GM12878 (cell line): ENCODE data around the gene POMP. TPM values are rescaled to one million over a fixed set of nuclear protein-coding genes. Genes with fewer than 3 reads are reported as not detected.

Experiments
- ATAC-seq: fragments of 200-7000 bp; cut with Tn5 transposase; 3 replicates; pipeline ENCODE4 v1.9.1; 2020; ENCODE audit warnings: mild to moderate bottlenecking, moderate library complexity
- BruUV-seq: library from RNA; stranded (reverse); fragments of 400-500 nt; replicated peaks from 2 replicates; lab custom pipeline; 2021; lab: Mats Ljungman, UMichigan
- CTCF ChIA-PET: fragments of 300-600 bp; sonication (Branson Sonifier 250); formaldehyde crosslinking; extraction: SDS; loops from one replicate; lab custom pipeline; 2021; ENCODE audit warnings: inconsistent platforms; lab: Yijun Ruan, JAX
- POLR2A ChIA-PET: fragments of 350-600 bp; formaldehyde crosslinking; extraction: SDS; loops from one replicate; lab custom pipeline; 2021; ENCODE audit warnings: inconsistent platforms; lab: Charles Lee
- RAD21 ChIA-PET: fragments of 300-600 bp; sonication (Branson Sonifier 250); formaldehyde crosslinking; loops from one replicate; lab custom pipeline; 2023; ENCODE audit warnings: antibody characterized with exemption; ENCODE audit not compliant: unreplicated experiment; lab: Charles Lee
- SMC1A ChIA-PET: fragments of 300-600 bp; sonication (Branson Sonifier 250); formaldehyde crosslinking; loops from one replicate; lab custom pipeline; 2023; ENCODE audit not compliant: unreplicated experiment, uncharacterized antibody; lab: Charles Lee
- DNase-seq: peaks from one replicate; pipeline ENCODE4 v3.0.0-alpha.2; 2011; ENCODE audit warnings: low read depth, low spot score
- FAIRE-seq: peaks from 3 replicates; lab custom pipeline; 2011; peaks lifted over from hg19 to GRCh38; lab: Jason Lieb, UNC
- H2AFZ ChIP-seq: 2 replicates; pipeline ENCODE4 v1.6.0; 2011; ENCODE audit warnings: low read depth, low read length, control low read depth; ENCODE audit not compliant: control insufficient read depth
- H3K27ac ChIP-seq: 2 replicates; pipeline ENCODE4 v1.5.1; 2011; ENCODE audit warnings: control low read depth; ENCODE audit not compliant: control insufficient read depth, insufficient read depth
- H3K27me3 ChIP-seq, 2 experiments: replicated peaks in 1 of 2; 2 replicates each; pipeline versions ENCODE4 v1.6.0 to v1.6.1; 2011; ENCODE audit warnings: low read length in 1 of 2; ENCODE audit not compliant: control insufficient read depth in 2 of 2, insufficient read depth in 2 of 2
- H3K36me3 ChIP-seq, 2 experiments: 2 replicates each; pipeline ENCODE4 v1.5.1; 2011; ENCODE audit warnings: low read length in 1 of 2; ENCODE audit not compliant: control insufficient read depth in 2 of 2, insufficient read depth in 2 of 2
- H3K4me1 ChIP-seq: 2 replicates; pipeline ENCODE4 v1.6.1; 2011; ENCODE audit warnings: mild to moderate bottlenecking, low read length, moderate library complexity, mixed read lengths; ENCODE audit not compliant: control insufficient read depth, insufficient read depth
- H3K4me2 ChIP-seq: 2 replicates; pipeline ENCODE4 v1.6.0; 2011; ENCODE audit warnings: control low read depth; ENCODE audit not compliant: control insufficient read depth, insufficient read depth
- H3K4me3 ChIP-seq: fragments of 200-600 bp; sonication (generic); 2 replicates; pipeline ENCODE4 v1.5.1; 2016
- H3K79me2 ChIP-seq: 2 replicates; pipeline ENCODE4 v1.6.0; 2011; ENCODE audit warnings: low read length; ENCODE audit not compliant: control insufficient read depth, insufficient read depth
- H3K9ac ChIP-seq: 2 replicates; pipeline ENCODE4 v1.8.0; 2011; ENCODE audit warnings: low read length, control low read depth, mixed read lengths; ENCODE audit not compliant: control insufficient read depth, insufficient read depth
- H3K9me3 ChIP-seq: replicated peaks from 3 replicates; pipeline ENCODE4 v1.5.1; 2011; ENCODE audit warnings: mild to moderate bottlenecking, low read length; ENCODE audit not compliant: control insufficient read depth, insufficient read depth
- H4K20me1 ChIP-seq: 2 replicates; pipeline ENCODE4 v1.6.0; 2011; ENCODE audit not compliant: control insufficient read depth, insufficient read depth
- IRF3 ChIP-seq: fragments of 450-650 bp; IDR thresholded peaks from 2 replicates; pipeline ENCODE4 v1.6.1; 2014; ENCODE audit warnings: mild to moderate bottlenecking
- KLF5 ChIP-seq: fragments of 450-650 bp; IDR thresholded peaks from 2 replicates; pipeline ENCODE4 v1.6.1; 2014; ENCODE audit warnings: mild to moderate bottlenecking; ENCODE audit not compliant: partially characterized antibody
- MAX ChIP-seq: IDR thresholded peaks from 2 replicates; pipeline ENCODE4 v1.6.1; 2012; ENCODE audit warnings: low read depth, low read length, improper control_type of control experiment
- MEF2A ChIP-seq: IDR thresholded peaks from 2 replicates; pipeline ENCODE4 v1.6.1; 2011; ENCODE audit warnings: low read depth, mild to moderate bottlenecking, low read length, moderate library complexity; ENCODE audit not compliant: insufficient read depth
- YY1 ChIP-seq: IDR thresholded peaks from 2 replicates; pipeline ENCODE4 v1.6.1; 2011; ENCODE audit warnings: low read depth, mild to moderate bottlenecking, low read length
- WGBS: methylation state at CpG from one replicate; pipeline ENCODE4 v1.1.6; 2016; ENCODE audit warnings: low lambda C conversion rate; ENCODE audit not compliant: insufficient replicate concordance, insufficient coverage; ENCODE audit errors: missing lambda C conversion rate; 5-methylcytosine and 5-hydroxymethylcytosine counted together
- in situ Hi-C: fragments of 300-500 bp; cut with MboI; formaldehyde crosslinking; loops from 9 replicates; pipeline ENCODE4 v1.14.3; 2018; ENCODE audit warnings: mixed read lengths
- intact Hi-C: fragments of 100-400 bp; cut with micrococcal nuclease; formaldehyde crosslinking; loops from one replicate; pipeline ENCODE4 v1.14.2; 2022; ENCODE audit not compliant: unreplicated experiment
- polyA plus RNA-seq, 11 experiments: library from polyadenylated mRNA; depleted of rRNA in 4 of 11; unstranded in 6 of 11; stranded (reverse) in 5 of 11; fragments of >200 nt; fragmentation: Nextera tagmentation in 4 of 11; fragmentation: Illumina TruSeq in 1 of 11; extraction: Ambion mirVana in 4 of 11; extraction: Trizol in 1 of 11; gene quantifications; 1 replicate in 1 of 11; 2 replicates in 10 of 11; pipeline versions ENCODE4 v1.2.1 to v1.2.3, GENCODE V29; 2011 to 2016; ENCODE audit warnings: inconsistent platforms in 2 of 11, missing spikeins in 2 of 11, low read depth in 1 of 11
- total RNA-seq, 4 experiments: library from RNA; depleted of rRNA in 3 of 4; stranded (reverse); fragments of >200 nt in 3 of 4; fragmentation: Illumina TruSeq in 1 of 4; extraction: Trizol in 1 of 4; gene quantifications; 2 replicates each; pipeline versions ENCODE4 v1.2.1 to v1.2.3, GENCODE V29; 2013 to 2021

Gene POMP
- total and polyA plus RNA-seq, 10 of the 15 experiments (the other 5 are each of a cell fraction or from before 2014, with no cell fraction given), result 90.4 to 668 (median 144) TPM

- no TSS peak for BruUV-seq
- no peaks in the 10 kb centered on the region for H3K36me3 ChIP-seq
- no peak for DNase-seq
- H2AFZ ChIP-seq, result no peak overlapping the region
- no peak overlapping the region for H3K9ac ChIP-seq
- intact Hi-C loops, result loop anchor here (10.0 kb wide), 2 partner anchors 567 to 597 kb away; no protein-coding TSS in a partner anchor
- H3K9me3 ChIP-seq, result no peaks in the 10 kb centered on the region
- H4K20me1 ChIP-seq, result no peaks in the 10 kb centered on the region
- no peak for TF ChIP-seq MEF2A
- TF ChIP-seq IRF3, result no peak
- TF ChIP-seq, all 136 proteins: peak for 0
- ATAC-seq (no peak), FAIRE-seq (no peak)
- Histone ChIP-seq H3K27me3 (no peaks in the 10 kb centered on the region; a peak in 1 of 4 replicates), H3K4me3 (no peak overlapping the region), H3K4me1 (no peaks in the 10 kb centered on the region), H3K4me2 (no peak overlapping the region), H3K79me2 (no peaks in the 10 kb centered on the region), H3K27ac (no peak overlapping the region)
- CTCF ChIA-PET, result interaction anchor here (0.7 to 1.1 kb wide), 2 partner anchors 78 to 314 kb away, joined by 3 read pairs; no protein-coding TSS in a partner anchor
- RAD21 ChIA-PET, result interaction anchor here (0.8 to 1.0 kb wide), 3 partner anchors 61 to 205 kb away, joined by 3 read pairs; no protein-coding TSS in a partner anchor
- WGBS, result 48% methylated on average over 1 of the region's 1 CpG
- in situ Hi-C loops, result no loop called here
- POLR2A ChIA-PET, result interaction anchor here (0.5 kb wide), 1 partner anchor 144 kb away, joined by 3 read pairs; no protein-coding TSS in a partner anchor
- SMC1A ChIA-PET, result interaction anchor here (0.7 to 2.2 kb wide), 8 partner anchors 24 to 309 kb away, joined by 3 to 7 read pairs (median 4); no protein-coding TSS in a partner anchor
Observed at GRCh38 chr13:28631801-28632200, 27.1 kb upstream of the POMP start.

- intact Hi-C loops, result loop anchor here (1.0 to 10.0 kb wide), 7 partner anchors 161 to 601 kb away; partner anchors contain the start of gene PAN3
- FAIRE-seq (no peak), DNase-seq (no peak), ATAC-seq (no peak)
- Histone ChIP-seq H3K36me3 (no peaks in the 10 kb centered on the region), H3K4me3 (no peak overlapping the region), H3K9ac (no peak overlapping the region), H2AFZ (no peak overlapping the region), H4K20me1 (no peaks in the 10 kb centered on the region), H3K4me1 (peaks cover 16% of the 10 kb centered on the region), H3K4me2 (no peak overlapping the region), H3K27ac (no peak overlapping the region), H3K9me3 (no peaks in the 10 kb centered on the region), H3K27me3 (no peaks in the 10 kb centered on the region), H3K79me2 (no peaks in the 10 kb centered on the region)
- ChIA-PET CTCF (interaction anchor here (0.6 to 8.6 kb wide), 21 partner anchors 9 to 322 kb away, joined by 3 to 139 read pairs (median 5); partner anchors contain the start of gene POMP), POLR2A (interaction anchor here (0.6 to 6.7 kb wide), 4 partner anchors 21 to 628 kb away, joined by 3 to 84 read pairs (median 4); partner anchors contain the start of gene POMP), RAD21 (interaction anchor here (0.9 to 7.3 kb wide), 12 partner anchors 20 to 579 kb away, joined by 3 to 196 read pairs (median 4); partner anchors contain the start of gene POMP), SMC1A (interaction anchor here (0.6 to 10.5 kb wide), 30 partner anchors 21 to 335 kb away, joined by 3 to 270 read pairs (median 4); partner anchors contain the start of gene POMP)
- in situ Hi-C loops, result loop anchor here (5.0 kb wide), 1 partner anchor 314 kb away; no protein-coding TSS in a partner anchor
- TF ChIP-seq KLF5 (no peak), MAX (no peak), YY1 (no peak)
- BruUV-seq, result no TSS peak
- 7% methylated on average over 1 of the region's 1 CpG for WGBS
Observed at GRCh38 chr13:28636069-28636468, 22.9 kb upstream of the POMP start.
